ENCODE results near the gene THOC6.

The THOC6 gene

DNA sequence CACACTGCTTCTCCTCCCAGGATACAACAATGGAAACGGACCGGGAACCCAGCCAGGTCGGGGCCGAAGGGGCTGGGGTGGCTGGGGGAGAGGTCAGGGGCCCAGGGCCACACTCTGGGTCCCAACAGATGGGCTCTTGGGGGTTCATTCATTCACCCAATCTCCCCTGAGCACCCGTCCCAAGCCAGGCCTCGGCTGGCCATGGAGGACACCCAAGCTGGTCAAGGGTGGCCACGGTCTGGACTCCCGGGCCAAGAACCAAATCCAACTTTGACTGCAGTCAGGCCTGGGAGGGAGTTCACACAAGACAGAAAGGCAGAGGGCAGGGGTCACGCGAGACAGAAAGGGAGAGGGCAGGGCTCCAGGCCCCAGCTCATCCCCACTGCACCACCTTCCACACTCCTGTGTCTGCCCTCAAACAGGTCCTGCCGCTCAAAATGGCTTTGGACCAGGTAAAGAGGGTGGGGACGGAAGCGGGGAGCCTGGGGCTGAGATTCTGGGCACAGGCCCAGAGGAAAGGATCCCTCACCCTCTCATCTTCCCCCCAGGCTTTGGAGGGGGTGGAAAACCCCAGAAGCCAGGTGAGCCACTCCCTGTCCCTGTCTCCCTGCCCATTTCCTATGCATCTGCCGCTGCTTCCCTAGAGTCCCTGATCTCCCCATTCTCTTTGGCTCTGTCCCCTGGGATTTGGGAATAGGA is 31.3 kb upstream of the THOC6 start:
- DNase-seq: no peak

DNA sequence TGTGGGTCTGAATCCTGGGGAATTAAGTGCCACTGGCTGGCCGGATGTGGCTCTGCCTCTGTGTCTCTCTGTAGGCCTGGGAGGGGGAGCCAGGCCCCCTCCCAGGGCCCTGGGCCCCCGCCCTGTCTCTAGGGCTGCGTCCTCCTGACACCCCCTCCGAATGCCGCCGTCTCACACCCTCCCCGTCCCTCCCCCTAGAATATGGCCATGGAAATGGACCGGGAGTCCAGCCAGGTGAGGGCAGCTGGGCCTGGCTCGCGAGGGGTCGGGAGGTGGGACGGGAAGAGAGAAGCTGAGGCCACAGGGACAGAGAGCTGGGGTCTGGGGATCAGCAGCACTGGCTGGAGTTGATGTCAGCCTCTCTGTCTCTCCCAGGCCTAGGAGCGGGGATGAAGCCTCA is 27.5 kb upstream of the THOC6 start:
- no peak for DNase-seq

DNA sequence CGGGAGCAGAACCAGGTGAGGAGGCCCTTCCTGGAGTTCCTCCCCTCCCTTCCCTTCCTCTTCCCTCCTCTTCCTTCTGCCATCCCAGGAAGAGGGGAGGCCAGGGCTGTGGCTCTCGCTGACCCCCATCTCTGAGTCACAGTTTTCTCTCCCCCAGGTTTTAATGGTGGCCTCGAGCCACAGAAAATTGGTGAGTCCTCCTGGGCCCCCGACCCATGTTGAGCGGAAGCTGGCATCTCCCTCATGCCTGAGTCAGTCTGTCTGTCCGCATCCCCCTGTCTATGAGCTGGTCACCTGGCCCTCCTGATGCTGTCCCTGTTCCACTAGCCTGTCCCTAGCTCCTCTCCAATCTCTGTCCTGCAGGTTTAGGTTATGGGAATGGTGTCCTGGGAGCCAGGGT is 23.9 kb upstream of the THOC6 start:
- DNase-seq: no peak

DNA sequence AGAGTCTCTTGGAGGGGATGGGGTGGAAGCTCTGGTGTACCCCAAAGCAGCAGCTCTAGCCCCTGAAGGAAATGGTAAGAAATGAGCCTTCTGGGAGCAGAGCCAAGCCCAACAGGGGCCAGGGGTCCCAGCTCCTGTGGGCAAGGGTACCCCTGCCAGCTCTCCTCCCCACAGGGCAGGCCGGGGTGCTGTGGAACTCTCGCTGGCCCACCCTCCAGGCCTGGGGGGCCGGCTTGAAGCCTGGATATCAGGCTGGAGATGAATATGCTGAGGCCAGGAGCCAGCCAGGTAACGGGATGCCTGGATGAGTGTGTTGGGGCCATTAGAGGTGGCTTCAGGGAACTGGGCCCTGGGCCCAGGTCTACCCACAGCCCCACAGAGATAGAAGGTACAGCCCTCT is 23.3 kb upstream of the THOC6 start:
- no peak for DNase-seq

DNA sequence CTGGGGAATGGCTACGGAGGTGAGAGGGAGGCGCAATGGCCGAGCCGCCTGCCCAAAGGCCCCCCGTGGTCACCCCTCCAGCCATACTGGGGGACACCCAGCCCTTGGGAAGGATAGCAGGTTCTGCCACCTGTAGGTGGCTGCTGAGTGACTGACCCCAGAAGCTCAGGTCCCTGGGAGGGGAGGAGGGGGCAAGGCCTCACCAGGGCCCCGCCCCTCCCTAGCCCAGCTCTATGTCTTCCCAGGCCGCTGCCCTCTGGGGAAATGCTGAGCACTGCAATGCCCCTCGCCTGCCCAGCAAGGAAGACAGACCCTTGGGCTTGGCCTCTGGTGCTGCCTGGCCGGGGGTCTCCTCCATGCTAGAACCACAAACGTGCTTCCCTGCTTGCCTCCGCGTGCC is 22.5 kb upstream of the THOC6 start:
- DNase-seq: no peak

DNA sequence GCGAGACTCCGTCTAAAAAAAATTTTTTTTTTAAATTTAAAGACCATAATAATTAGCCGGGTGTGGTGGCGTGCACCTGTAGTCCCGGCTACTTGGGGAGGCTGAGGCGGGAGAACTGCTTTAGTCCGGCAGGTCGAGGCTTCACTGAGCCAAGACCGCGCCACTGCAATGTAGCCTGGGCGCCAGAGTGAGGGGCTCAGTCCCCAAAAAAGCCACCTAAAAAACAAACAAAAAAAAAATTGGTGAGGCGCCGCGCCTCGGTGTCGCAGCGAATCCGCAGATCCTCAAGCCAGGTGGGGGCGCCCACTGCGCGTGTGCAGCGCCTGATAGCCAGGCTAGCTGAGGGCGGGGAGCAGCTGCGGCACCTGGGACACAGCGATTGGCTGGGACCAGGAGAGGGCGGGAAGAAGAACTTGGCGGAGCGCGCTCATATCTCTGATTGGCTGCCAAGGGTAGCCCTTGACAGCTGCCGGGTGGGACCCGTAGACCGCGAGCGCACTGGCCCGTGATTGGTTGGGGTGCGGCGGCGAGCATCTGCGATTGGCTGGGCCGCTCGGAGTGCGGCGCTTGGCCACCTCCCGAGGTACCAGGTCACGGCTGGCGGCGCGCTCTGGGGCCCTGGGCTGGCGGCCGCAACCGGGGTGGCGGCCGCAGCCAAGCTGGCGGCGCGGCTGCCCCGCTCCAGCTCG is 20.1 kb upstream of the THOC6 start:
- peak; percentile 94 for DNase-seq

DNA sequence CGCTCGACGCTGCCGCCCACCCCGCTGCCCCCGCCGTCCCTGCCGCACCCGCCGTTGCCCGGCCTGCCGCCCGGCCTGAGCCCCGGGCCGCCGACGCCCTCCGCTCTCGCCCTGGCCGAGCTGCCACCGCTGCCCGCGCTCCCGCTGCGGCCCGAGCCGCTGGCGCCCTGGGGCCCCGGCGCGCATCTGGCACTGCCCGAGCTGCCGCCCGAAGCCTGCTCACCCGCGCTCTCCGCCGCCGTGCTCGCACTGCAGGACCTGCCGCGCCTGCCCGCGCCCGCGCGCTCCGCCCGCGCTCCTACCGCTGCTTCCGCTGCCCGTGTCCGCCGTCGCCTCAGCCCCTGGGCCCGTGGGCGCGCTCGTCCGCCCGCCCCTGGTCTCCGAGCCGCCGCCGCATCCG is 19.5 kb upstream of the THOC6 start:
- no peak for DNase-seq

DNA sequence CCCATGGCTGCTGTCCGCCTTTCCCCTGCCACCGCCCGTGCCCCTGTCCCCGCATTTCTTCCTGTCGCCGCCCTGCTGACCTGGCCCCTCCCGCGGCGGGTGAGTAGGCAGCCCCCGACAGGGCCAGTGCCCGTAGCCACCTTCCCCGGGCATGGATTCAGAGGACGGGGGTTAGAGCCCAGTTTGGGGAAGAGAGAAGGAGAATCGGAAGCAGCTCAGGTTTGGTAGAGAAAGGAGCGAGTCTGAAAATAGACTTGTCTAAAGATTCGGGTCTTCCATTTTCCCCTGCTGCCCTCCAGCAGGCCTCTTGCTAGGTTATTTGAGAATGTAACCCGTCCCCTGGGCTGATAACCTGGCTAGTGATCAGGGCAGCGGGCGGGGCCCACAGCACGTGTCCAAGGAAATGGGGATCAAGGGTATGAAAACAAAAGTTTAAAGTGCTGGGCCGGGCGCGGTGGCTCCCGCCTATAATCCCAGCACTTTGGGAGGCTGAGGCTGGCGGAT is 19.0 kb upstream of the THOC6 start:
- DNase-seq: no peak

DNA sequence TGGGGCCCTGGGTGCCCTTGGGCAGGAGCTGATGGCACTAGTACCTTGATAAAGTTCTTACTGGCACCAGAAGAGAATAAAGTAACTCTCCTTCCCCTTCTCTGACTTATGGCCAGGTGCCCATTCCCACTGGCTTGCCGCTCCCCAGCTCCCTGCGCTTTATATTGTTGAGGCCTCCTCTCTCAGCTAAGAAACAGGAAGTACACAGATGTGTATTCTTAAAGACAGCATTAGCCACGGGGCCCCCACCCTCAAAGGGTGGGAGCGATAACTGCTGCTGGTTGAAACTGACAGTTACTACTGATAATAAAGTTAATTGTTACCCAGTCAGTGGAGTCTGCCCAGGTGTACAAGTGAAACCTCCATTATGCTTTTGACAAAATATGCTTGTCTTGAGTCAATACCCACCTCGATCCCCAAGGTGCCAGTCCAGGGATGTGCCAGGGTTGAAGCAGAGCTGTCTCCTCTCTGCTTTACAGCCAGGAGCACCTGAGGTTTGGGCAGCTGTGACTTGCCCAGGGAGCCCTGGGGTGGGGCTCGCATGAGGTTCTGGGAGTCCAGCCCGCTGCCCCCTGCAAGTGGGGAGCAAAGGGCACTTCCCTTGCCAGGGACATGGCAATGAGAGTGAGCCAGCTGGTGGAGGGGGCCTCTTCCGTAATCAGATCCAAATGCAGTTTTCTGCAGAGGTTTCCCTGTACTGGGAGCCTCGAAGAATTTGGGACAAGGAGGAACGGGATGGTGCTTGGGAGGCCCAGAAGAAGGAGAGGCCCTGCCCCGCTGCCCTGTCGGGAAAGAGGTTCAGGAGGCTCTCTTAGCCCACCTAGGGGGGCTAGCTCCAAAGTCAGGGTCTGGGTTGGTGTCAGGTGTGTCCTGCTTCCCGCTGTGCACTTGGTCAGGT is 16.5 kb upstream of the THOC6 start:
- no peak for DNase-seq

DNA sequence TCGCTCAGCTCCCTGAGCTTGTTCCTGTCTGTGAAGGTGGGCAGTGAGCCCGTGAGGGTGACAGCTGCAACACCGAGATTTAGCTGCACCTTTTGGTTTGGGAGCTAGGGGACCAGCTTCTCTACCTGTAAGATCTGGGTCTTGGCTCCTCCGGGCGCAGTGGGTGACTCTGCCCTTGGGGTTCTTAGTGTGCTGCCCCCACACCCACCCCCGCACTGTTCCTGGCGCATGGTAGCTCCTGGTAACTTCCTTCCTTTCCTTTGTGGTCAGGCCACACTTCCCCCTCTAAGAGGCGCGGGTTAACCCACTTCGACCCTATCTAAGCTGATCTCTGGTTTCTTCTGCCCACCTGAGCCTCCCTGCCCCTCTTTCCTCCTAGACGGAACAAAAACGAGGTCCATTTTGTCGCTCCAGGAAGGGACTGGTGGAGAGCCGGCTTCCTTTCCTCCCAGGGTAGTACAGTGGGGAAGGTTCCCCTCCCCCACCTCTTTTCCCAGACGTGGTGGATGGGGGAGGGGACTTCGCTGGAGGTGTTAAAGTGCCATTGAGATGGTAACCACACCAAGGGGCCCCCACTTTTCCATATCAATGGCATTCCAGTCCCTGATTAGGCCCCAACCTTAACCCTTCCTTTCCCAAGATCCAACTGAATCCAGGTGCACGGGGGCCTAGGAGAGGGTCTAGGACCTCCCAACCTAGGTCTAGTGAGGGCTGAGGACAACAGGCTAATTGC is 15.7 kb upstream of the THOC6 start:
- peak; percentile 42 for DNase-seq

DNA sequence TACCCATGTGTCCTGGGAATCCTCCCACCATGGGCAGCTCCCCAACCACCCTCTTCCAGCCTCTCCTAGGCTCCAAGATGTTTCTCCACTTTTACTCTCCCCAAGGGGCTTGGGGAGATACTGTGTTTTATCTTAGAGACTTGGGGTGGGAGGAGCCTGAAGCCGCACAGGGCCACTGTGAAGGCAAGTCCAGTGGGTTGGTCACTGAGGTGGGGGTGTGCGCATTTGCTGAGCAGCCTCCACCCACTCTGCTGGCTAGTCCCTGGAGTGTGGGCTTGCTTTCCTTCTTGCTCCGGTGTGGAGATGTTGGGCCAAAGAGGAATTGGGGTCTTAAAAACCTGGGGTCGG is 15.2 kb upstream of the THOC6 start:
- no peak for DNase-seq

DNA sequence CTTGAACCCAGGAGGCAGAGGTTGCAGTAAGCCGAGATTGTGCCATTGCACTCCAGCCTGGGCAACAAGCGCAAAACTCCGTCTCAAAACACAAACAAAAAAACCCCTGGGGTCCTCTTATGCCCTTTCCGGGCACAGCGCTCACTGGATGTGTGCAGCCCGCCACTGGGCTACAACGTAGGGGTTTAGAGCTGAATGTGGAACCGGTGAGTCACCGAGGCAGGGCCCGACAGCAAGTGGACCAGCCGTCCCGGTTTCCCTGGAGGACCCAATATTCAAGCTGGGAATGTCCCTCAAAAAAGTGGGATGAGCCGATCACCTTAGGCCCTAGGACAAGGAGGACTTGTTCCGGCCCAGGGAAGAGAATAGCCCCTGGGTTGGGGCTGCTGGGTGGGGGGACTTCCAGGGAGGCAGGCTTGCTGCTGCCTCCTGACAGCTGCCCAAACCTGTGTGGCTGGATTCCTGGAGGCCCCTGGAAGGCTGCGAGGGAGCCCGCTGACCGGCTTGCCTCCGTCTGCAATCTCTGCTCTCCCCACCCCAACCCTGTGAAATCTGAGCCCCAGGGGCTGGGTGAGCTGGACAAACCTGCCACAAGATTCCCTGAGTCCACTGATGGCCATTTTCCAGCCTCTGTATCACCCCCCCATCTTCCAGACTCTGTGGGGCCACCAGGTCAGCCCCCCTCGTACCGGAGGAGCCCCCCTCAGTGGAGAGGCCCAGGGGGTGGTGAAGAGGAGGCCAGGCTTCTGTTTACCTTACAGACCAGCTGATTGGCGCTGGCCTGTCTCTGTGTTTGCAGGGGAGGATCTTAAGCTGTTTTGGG is 14.1 kb upstream of the THOC6 start:
- DNase-seq: no peak

DNA sequence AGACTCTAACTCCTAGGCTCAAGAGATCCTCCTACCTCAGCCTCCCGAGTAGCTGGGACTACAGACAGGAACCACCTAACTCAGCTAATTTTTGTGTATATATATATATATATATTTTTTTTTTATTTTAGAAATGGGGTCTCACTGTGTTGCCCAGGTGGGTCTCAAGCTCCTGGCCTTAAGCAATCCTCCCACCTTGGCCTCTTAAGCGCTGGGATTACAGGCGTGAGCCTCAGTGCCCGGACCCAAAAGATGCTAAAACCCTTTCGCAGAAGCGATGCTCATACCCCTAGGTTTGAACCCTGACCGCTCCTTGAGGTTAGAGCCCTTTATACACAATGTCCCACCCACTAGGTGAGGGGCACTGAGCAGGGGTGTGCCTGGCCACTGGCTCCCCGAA is 13.3 kb upstream of the THOC6 start:
- no peak for DNase-seq

DNA sequence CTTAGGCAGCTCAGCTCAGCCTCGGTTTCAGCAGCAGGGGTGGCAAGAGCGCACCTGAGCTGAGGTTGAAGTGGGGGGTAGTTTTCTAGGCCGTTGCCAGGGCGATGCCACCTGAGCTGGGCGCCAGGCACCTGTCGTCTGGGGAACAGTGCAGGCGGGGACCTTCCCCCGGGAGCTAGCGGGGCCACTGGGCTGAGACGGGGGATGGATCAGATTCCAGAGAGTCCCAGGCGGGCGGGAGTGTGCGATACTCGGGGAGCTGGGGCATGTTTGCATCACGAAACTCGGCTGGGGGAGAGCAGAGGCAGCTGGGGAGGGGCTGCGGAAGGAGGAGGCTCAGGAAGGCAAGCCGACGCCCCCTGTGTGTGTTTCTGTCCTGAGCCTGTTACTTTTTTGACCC is 11.6 kb upstream of the THOC6 start:
- no peak for DNase-seq

DNA sequence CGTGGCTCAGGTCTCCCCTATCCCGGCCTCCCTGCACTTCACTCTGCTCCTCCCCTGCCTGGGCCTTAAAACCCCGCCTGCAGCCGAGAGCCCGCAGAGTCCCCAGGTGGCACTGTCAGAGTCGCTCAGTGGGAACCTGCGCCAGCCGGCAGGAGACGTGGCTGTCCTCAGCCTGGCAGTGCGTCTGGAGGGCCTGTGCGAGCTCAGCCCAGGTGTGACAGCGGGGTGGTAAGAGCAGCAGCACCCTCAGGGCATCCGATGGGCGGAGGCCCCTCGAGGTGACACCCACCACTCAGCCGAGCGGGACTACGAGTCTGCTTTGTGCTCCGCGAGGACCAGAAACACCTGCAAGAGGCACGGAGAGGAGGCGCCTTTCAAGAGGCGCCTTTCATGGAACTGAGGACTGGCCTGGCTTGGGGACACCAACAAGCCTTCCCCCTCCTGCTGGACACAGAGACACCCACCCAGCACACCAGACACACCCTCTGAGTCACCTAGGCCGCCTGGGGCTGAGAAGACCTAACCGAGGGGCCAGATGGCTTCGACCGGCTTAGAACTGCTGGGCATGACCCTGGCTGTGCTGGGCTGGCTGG is 10.9 kb upstream of the THOC6 start, which contains the start of gene CLDN9:
TSS of gene CLDN9 (plus strand) at position 96 of the 593 bp plus-strand sequence. CDS start at position 536, 440 bp downstream.
- no peak for DNase-seq

DNA sequence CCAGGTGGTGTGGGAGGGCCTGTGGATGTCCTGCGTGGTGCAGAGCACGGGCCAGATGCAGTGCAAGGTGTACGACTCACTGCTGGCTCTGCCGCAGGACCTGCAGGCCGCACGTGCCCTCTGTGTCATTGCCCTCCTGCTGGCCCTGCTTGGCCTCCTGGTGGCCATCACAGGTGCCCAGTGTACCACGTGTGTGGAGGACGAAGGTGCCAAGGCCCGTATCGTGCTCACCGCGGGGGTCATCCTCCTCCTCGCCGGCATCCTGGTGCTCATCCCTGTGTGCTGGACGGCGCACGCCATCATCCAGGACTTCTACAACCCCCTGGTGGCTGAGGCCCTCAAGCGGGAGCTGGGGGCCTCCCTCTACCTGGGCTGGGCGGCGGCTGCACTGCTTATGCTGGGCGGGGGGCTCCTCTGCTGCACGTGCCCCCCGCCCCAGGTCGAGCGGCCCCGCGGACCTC is 10.3 kb upstream of the THOC6 start:
- DNase-seq: no peak

DNA sequence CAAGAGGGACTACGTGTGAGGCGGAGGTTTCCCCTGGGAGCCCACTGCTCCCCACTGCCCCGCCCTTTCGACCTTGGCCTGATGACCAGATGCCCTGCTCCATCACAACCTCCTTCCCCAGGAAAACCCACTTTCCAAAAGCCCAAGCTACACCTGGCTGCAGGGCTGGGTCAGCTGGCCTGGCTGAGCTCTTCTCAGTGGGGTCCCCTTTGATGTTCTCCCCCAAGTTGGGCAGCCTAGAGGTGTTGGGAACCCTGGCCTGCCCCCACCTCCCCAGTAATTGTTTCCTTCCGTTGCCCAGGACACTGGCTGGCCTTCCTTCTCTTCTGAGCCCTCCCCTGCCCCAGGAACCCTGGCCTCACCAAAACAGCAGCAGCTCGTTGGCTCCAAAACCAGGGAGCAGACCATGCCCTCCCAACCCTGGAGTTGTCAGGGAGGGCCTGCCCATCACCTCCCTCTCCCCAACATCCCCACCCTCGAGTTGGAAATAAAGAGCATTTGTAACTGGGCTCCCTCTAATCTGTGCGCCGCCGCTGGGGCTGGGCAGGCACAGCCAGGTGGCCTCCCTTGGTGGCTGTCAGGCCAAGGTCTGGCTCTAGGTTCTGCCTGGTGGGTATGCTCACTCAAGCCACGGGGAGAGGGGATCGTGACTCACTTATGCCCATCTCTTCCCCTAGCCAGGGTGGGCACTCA is 9.7 kb upstream of the THOC6 start:
- DNase-seq: no peak

DNA sequence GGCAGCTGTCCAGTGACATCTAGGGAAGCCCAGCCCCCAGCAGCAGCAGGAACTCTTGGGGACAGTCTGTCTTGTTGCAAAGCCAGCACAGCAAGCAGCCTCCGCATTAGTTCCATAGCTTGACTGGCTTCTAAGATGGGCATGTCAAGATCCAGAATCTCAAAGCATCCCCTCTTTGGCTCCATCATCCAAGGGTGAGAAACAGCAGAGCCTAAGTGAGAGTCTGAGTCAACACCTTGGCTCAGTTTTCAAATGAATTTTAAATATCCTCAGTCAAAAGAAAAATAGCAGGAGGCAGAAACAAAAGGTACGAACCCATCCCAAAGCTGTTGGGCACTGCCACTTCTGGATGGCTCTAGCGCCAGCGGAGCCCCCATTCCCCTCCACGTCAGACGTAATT is 8.9 kb upstream of the THOC6 start:
- no peak for DNase-seq

DNA sequence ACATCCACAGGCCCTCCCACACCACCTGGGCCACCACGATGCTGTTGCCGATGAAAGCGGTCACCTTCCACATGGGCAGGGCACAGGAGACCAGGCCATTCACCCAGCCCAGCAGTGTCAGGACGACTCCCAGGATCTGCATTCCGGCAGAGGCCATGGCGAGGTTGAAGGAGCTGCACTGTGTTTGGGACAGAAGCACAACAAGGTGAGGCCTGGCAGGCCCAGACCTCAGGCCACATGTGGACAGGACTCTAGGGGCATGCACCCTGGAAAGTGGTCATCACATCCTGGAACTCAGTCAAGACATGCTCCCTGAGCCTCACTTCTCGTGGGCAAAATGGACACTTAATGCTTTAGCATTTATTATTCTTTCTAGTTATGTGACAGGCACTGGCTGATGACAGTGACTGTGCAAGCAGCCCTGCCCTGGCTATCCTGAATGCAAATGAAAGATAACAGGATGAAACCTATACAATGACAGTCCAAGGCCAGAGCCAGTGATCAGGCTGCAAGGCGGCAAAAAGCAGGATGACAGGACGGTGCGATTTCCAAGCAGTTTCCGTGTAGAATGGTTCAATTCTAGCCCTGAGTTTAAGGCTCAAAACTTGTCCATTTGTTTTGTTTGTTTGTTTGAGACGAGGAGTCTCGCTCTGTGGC is 7.8 kb upstream of the THOC6 start:
- DNase-seq: no peak

DNA sequence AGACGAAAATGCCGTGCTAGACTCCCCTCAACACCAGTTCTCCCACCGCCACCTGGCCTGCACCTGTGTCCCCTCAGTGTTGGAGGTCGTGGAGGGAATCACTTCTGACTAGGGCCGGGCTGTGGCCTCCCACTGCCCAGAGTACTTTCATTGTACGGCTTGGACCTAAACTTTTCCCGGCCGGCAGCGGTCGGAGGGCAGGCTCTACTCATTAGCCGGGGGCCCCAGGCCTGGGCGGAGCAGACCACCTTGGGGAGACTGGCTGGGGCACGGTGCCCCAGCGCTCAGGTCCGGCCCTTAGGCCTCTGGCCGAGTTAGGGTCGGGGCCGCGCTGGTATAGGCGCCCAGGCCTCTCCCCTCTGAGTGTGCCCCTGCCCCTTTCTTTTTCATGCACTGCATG is 6.5 kb upstream of the THOC6 start:
- no peak for DNase-seq
